CD4-positive, alpha-beta T cell treated with Interferon alpha-2 for 1 hour (primary cell): ENCODE results near the gene COL3A1.

Experiments
- DNase-seq, 2 donors: peaks; one replicate each; pipeline ENCODE4 v3.0.0-alpha.2; 2020 to 2022

The COL3A1 gene

DNA sequence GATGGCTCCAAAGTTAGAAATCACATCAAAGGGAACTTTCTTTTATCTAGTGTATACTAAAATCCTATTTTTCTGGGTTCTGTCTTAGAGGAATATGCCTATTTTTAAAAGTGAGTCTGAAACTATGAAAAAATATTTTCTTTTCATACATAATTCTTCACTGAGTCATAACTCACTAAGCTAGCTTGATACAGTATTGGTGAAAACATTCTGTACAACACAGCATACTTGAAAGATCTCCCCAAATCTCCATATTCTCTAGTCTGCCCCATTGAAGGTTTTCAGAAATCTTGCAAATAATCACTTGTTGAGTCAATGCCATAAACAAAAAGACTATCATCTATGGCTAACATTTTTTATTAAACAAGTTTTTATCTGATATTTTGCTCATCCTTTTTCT is 44.5 kb downstream of the COL3A1 start:
- DNase-seq, result no peak

DNA sequence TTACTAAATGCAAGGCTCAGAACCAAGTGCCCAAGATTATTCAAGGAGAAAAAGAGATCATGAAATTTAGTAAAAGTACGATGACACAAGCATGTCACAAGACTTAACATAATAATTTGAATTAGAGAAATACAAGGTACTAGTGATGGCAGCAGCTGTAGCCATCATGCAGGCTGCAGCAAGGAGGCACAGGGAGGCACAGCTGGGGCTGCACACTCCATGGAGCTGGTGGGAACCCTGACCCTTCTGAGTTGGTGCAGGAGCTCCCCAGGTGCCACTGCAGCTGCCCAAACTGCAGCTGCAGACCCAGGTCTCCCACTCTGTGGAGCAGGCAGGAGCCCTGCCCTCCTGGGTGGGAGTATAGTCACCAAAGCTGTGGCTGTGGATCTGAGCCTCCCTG is 46.0 kb downstream of the COL3A1 start:
- DNase-seq, result no peak

DNA sequence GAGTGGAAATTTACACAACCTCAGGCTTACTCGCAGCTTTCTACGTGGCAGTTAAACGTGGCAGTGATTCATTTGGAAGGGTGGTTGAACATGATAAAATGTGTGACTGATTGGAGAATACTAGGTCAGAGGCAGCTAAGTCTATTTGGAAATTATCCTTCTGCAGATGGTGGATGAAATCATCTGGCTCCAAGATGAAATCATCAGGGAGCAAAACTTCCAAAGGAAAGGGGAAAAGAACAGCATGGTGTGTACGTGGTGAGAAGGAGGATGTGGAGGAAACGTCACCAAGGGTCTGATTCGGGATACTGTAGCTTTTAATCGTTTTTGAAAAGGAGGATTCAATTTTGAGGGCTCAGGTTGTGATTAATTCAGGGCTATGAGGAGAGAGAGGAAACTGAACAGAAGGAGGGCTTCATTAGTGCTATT is 47.9 kb downstream of the COL3A1 start:
- DNase-seq, result no peak

DNA sequence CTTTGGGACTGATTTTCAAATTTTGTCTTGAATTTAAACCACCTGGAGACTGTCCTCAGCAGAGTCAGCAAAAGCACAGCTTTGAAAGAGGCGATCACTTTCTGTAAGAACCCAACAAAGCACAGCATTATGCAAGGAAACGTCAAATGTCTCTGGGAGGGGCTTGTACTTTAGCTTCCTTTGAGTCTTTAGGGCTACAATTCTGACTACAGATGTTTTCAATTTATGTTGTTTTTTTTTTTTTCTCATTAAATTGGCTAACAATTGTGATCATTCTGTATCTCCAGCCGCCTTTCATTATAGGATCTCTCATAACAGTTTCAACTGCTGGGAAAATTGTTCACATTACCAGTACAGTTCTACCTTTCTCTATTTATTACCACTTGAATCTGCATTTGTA is 48.3 kb downstream of the COL3A1 start:
- DNase-seq, result no peak

DNA sequence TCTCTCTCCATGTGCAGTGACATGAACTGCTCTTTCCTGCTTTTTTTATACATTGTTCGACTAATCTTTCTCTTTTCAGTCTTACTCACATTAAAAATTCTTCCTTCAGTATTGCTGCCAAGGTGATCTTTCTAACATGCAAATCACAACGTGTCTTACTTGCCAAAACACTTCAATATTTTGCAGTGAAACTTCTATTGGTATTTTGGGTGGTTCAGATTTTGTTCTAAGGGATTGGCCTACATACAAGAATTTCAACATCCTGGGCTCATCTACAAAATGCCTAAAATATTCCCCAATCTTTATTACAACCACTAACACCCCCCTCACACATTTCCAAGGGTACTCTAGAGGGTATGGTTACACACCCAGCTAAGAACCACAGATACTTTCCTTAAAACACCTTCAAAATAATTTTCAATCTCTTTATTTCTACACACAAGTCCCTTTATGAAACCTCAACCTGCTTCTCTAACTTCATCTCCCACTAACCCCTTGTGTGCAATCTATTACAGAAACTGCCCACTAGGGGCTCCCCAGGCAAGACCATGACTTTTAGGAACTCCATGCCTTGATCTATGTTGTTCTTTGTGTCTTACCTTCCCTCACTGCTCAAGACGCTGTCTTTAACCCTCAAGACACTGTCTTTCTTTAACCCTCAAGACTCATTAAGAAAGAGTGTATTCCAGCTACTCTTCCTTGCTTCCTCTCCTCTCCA is 50.9 kb downstream of the COL3A1 start:
- DNase-seq, result no peak

DNA sequence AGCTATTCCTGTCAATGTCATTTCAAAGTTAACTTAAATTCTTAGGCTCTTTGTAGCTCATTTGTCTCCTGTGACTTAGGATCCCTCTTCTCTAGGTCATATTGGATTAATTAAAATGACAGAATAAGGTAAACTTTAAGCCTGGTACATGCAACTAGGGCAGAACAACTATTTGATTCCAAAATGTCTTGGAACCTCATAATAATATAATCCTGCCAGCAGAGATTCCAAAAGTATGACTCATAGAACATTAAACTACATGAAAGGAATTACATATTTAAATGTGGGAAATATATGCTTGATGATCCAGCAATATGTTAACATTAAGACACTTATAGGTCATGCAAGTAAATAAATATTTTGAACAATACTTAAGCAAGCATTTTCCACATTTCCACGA is 63.3 kb downstream of the COL3A1 start:
- no peak for DNase-seq

DNA sequence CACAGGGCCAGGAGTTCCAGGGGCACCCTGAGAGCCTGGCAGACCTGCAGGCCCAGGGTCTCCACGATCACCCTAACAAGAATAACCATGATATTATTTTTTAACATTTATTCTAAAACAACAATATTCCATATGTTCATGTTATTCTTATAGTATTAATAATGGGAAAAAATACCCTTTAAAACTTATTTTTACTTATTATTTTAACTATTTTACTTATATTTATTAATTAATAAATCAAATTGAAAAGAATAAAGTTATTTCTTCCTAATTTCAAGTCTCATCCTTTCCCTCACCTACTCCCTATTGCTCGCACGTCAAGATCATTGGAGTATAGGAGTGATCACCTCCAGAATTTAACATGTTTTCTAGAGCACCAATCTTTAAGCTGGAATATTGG is 71.7 kb downstream of the COL3A1 start:
- DNase-seq, result no peak

DNA sequence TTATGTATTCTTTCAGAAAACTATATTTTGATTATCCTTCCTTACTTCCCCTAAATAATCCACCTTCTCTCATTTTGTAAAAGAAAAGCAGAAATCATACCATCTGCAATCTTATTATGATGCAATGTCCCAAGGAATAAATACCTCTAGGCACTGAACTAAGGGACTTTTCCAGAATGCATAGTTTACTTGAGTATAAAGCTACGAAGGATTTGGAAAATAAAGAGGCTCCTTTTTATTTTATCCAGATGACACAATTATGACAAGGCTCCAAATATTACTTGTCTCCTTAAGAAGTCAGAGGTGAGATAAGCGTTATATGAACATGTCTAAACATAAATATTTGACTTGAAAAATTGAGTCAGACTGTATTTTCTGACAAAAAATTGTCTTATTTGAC is 72.1 kb downstream of the COL3A1 start:
- no peak for DNase-seq

DNA sequence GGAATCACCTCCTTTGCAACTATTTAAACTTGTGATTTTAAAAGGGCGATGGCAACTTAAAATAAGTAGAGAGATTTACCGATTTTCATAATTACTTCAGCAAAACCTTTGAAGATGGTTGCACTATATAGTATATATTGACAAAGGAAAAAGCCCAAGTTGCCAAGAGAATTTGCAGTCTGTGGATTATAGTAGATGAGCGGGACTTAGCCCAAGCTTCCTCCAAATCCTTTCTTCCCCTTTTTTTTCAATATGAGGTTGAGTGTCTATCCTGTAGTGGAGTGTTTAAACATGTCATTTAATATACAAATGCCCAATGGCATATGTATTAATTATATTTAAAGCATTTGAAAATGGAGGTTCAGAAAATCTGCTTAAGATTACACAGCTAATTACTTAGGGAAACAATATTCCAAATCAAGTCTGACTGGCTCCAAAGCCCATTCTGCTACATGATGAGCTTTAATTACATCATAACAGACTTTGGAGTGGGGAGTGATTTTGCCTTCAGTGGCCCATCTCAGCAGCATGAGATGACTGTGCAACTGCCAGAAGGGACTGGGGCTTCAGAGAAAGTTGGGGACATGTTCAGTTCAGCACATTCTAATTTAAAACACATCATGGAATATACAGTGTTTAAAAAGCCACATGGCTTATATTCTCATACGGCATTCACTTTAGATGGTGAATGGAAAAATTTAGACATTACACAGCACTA is 73.2 kb downstream of the COL3A1 start:
- DNase-seq, result no peak

DNA sequence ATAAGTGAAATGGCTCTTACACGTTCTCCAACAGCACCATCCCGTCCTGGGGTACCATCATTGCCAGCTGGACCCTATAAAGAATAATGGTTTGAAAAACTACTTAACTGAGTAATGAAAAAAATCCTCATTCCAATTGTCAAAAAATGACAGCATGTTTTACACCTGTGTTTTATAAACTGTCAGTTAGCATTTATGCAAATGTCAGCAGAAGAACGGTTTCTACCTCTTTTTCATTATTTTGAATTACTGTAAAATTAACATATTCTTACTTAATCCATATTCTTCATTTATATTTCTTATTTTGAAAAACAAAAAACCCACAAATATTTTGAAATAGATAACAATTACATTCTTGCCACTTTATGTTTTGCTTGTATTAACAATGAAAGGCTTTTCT is 74.0 kb downstream of the COL3A1 start:
- no peak for DNase-seq

DNA sequence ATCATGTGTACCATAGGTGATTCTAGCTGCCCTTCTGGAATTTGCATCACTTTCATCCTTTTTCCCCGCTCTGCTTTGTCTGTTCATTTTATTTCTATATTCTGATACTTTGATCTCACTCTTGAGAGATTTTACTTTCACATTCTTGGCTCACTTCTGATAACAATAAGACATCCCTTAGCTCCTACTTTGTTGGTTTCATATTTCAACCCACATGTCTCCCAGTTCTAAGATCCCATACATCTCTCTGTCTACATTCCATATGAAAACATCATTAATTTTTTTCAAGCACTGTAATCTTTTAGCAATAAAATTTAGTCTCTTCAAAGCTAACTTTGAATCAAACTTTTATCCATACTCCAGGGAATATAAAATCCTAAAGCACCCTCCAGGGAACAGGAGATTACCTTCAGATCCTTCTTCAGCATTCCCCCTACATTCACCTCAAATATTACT is 75.6 kb downstream of the COL3A1 start:
- no peak for DNase-seq

DNA sequence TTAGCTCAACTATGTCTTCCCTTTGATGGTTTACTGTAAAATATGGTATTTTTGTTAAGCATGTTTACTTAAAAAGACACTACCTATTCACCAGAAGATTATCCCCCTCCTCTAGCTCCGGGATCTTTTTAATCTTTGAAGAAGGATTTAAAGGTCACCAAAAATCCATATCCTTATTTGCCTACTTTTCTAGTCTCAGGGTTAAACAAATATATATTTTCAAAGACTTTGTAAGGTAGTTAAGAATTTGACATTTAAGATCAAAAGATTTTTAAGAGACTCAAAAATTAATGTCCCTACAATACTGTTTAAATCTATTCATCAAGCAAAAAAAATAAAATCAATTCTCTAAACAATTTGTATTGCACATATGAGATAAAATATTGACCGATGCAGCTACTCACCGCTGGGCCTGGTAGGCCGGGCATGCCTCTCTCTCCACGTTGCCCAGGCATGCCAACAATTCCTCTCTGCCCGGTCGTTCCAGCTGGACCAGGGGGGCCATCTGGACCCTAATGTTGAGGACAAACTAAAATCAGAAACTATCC is 76.1 kb downstream of the COL3A1 start:
- no peak for DNase-seq

DNA sequence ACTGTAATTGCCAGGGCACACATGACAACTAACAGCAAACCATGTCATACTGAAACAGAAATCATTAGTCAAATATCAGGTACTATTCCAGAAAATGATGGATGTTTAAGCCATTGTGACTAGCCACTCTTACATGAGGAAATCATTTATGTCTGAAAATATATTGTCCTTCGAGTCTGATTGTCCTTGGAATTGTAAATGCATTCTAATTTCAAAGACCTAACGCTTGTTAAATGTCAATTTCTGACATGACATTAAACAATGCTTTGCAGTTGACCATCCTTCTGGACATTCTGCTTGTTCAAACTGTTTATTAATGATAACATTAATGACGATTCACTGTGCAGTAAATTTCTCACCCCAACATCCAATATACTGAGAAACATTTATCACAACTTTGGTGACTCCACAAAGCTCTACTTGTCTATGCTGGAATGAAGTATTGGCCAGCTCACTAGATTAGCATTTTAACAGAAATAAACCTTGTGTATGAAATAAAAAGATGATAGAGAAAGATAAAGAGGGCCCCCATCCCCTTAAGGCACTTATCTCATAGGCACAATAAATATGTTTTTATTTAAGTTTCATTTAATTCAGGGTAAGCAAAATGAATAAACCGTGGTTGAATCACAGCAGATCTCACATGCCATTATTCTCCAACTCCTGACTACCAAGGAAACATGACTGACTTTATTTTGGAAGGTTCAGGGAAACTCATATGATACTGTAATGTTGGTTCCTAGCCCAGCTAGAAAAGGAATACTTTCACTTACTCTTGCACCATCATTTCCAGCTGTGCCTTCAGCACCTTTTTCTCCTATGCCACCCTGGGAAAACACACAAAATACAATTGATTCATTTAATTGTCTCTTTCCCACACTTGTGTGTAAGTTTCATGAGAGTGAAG is 82.3 kb downstream of the COL3A1 start:
- no peak for DNase-seq

DNA sequence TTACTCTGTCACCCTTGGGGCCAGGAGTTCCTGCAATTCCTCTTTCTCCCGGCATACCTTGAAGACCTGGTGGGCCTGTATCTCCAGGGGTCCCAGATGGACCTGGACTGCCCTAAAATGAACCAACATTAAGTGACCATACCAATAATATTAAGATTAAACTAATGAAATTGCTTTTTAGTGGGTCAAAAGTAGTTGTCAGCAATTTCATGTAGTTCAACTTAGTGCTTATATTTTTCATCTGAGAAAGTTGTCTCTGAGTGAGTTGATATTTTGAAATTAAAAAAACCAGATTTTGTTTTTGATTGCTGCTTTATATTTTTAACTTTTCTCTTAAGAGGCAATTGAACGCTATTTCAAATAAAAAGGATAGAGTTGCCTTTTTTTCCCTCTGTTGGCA is 83.1 kb downstream of the COL3A1 start:
- DNase-seq, result no peak

DNA sequence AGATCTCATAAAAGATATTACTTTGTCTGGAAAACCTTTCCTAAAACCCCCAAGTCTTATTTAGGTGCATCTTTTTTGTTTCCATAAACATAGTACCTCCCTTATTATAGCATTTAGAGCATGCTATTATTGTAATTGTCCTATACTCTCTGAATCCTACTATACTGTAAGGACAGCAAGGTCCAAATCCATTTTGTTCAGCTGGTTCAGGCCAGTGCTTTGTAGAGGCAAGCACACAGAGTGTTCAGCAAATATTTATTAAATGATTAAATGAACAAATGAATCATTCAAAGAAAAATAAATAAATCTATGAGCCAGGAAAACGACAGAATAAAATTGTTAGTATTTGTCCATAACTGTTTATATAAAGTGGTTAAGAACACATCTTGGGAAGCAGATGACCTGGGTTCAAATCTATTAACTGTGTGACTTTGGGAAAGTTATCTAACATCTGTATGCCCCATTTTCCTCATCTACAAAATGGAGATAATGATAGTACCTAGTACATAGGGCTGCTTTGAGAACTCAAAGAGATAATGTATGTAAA is 86.0 kb downstream of the COL3A1 start:
- DNase-seq, result no peak
